ENCODE measurements around the gene VSTM4.

DNA sequence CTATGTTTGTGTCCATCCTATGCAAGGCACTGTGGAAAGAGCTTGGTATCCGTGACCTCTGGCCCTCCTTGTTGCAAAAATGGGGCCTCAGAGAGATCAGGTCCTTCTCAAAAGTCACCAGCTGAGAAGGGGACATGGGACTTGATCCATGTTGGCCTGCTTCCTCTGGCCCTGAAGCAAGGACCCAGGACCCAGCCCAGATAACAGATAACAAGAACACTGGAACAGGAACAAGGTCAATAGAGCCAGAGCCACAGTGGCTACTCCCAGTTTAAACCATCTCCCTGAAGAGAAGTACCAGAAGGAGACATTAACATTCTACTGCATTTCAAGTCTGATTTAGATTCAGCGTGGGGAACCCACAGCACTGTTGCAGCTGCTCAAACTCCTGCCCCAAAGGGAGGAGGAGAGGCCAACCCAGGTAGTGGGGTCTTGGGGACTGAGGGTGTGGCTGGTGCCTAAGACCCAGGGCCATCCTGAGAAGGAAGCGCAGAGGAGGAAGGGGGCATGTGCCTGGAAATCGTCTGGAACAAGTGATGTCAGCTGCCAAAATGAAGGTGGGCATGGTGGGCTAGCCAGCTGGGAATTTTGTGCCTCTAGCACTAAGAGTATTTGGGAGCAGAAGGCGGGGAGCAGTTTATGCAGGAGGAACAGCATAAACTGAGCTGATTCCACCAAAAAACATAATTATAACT lies 61.2 kb downstream of the VSTM4 start:
- TF ChIP-seq POLR2AphosphoS5 (IDR thresholded peaks at IDR 0.05; ENCODE audit: low read depth, low read length): no peak
- TF ChIP-seq POLR2A (IDR thresholded peaks at IDR 0.05; ENCODE audit: low read depth, low read length): no peak
- no peak for TF ChIP-seq TAF1 (IDR thresholded peaks at IDR 0.05; ENCODE audit: low read depth, low read length)
- TF ChIP-seq PAX5 (IDR thresholded peaks at IDR 0.05; ENCODE audit: insufficient read depth, low read length, severe bottlenecking): no peak
- TF ChIP-seq POU2F2 (IDR thresholded peaks at IDR 0.05; ENCODE audit: low read depth, low read length): no peak
